ENCODE measurements around the gene SLC30A2.

Gene SLC30A2

GRCh38 chr1:26020941-26021646, 24.8 kb downstream of the SLC30A2 start:
- DNase-seq: no peak

- DNase-seq: no peak
Observed at GRCh38 chr1:26020330-26020768, 25.6 kb downstream of the SLC30A2 start.

- DNase-seq: no peak
Observed at GRCh38 chr1:26019641-26020315, 26.1 kb downstream of the SLC30A2 start.

GRCh38 chr1:26017606-26018005, 28.3 kb downstream of the SLC30A2 start:
- no peak for DNase-seq

DNA sequence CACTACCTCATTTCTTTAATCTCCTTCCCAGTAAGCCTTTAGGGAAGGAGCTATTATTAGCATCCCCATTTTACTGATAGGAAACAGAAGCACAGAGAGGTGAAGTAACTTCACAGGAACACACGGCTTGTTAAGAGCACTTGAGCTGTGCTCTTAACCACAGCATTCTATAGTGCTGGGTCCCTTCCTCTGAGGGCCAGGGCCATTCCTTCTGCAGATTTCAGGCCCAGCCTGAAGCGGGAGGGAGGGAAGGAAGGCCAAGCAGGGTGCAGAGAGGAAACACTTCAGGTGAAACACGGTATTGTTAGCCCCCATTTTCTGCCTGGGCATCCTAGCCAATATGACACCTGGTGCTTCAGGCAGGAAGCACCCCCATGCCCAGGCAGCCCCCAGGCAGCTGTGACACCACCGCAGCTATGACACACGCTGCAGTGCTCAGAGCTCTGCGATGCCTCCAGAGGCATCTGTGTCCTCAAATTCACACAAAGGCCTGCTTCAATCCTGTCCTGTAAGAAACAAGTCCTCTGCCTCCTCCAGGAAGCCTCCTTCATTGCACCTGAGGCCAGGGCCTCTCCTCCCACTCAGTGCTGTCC, 28.9 kb downstream of the SLC30A2 start:
- no peak for DNase-seq

- peak; percentile 42 for DNase-seq
Observed at GRCh38 chr1:26016258-26016952, 29.5 kb downstream of the SLC30A2 start.

GRCh38 chr1:26015358-26015757, 30.6 kb downstream of the SLC30A2 start:
- DNase-seq: no peak

DNA sequence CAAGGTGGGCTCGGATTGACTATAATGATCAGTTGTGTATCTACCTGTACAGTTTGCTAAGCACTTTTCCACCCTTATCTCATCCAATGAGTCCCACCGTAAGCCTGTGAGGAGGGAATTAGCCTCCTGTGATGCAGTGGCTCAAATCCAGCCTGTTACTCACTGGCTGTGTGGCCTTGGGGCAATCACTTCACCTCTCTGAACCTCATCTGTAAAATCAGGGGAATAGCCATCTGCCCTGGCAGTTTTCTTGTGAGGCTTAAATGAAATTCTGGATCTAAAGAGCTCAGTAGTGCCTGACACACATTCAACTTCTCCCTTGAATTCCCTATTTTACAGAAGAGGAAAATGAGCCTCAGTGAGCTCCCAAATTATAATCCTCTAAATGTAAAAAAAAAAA, 31.7 kb downstream of the SLC30A2 start:
- no peak for DNase-seq

GRCh38 chr1:26012864-26013263, 33.1 kb downstream of the SLC30A2 start:
- DNase-seq: no peak

GRCh38 chr1:26010825-26011224, 35.1 kb downstream of the SLC30A2 start:
- DNase-seq: no peak

DNA sequence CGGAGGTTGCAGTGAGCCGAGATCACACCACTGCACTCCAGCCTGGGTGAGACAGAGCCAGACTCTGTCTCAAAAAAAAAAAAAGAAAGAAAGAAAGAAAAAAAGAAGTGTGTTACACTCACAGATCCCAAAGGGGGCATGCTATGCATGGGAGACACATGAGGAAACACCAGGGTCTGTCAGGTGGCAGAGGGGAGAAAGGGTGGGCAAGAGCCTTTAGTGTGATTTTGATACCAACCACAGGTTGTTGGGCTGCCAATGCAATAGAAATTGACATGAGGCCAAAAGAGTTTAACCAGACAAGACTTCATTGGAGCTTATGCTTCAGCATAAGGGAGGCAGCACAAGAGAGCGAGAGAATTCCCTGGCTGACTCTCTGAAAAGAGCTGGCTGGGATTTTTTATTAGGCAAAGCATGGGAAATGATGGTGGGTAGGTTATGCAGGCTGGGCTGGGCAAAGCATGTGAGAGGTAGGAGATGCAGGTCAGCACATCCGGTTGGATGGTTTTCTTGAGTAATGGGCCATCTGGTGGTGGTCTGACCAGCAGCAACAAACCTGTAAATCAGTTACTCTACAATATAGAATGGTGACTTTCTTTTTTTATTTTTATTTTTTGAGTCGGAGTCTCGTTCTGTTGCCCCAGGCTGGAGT, 36.0 kb downstream of the SLC30A2 start:
- DNase-seq: no peak

GRCh38 chr1:26006710-26007109, 39.2 kb downstream of the SLC30A2 start:
- no peak for DNase-seq

- no peak for DNase-seq
Observed at GRCh38 chr1:26005434-26006105, 40.3 kb downstream of the SLC30A2 start.

GRCh38 chr1:26003756-26004155, 42.2 kb downstream of the SLC30A2 start:
- no peak for DNase-seq

DNA sequence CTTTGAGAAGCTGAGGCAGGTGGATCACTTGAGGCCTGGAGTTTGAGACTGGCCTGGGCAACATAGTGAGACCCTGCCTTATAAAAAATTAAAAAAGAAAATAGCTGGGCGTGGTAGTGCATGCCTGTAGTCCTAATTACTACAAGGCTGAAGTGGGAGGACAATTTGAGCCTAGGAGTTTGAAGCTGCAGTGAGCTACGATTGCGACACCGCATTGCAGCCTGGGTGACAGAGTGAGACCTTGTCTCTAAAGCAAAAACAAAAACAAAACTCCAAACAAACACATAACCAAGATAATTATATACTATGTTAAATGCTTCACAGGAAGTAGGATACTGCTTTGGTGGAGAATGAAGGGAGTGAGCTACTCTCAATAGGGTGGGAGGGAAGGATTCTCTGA, 42.7 kb downstream of the SLC30A2 start:
- no peak for DNase-seq

DNA sequence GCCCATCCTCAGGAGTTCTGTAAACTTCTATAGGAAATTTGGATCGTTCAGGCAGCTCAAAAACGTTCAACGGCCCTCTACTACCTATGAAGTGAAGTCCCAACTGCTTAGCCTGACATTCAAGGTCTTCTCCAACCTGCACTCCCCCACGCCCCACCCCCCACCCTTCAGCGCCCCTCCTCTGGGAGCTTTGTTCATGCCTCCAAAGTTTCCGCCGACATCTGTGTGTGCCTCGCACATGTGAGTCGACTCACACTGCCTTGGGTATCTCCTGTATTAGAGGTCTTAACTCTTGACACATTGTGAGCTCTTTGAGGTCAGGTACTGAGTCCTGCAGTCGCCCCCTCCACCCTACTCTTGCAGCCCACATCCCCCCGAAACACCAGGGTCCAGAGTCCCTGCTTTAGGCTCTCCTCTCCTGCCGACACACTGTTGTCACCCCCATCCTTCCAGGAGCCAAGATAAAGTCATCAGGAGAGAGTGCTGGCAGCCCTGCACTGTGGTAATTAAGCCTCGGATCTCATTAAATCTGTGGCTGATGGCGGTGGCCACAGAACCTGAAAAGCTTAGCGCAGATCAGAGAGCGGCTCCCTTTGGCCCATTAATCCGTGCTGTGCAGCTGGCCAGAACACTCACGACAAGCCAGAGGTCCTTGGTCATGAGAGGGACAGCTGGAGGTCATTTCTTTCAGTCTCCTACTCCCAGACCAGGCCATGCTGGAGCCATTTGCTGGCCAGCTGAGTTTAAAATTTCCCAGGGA, 46.7 kb downstream of the SLC30A2 start:
- no peak for DNase-seq

GRCh38 chr1:25997828-25998761, 47.8 kb downstream of the SLC30A2 start, which contains the start of gene PAFAH2:
PAFAH2 (minus strand) TSS chr1:25998063; CDS start chr1:25990816, 7,247 bp downstream.
- DNase-seq: peak; percentile 99

- no peak for DNase-seq
Observed at GRCh38 chr1:25996966-25997827, 48.7 kb downstream of the SLC30A2 start.

DNA sequence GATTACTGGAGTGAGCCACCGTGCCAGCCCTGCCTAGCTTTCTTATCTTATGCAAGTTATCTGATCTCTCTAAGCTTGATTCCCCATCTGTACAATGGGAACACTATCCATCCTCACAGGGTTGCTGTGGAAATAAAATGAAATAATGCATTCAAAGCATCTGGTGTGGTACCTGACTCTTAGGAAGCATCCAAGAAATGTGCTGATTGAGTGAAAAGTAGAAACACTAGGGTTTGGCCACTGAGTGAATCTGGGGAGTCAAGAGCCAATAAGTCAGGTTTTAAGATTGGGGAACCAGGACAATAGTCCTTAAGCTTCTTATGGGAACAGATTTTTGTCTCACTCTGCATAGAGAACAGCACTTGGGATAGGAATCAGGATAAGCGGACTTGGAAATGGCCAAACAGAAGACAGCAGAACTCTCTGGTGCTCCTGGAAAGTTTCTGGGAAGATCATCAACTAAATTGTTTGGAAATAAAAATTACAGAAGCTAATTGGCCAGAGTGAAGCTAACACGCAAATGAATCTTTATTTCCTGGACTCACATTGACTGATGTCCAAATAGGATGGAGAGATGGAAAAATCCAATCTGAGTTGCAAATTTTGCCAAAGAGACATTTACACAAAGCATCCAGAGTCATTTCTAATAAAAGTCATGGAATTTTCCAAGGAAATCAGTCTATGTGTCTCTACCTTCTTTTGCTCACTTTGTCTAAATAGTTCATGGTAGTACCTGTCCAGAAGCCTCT, 51.3 kb downstream of the SLC30A2 start:
- no peak for DNase-seq

Measured in NCI-H446 treated with DMSO at 0.1 percent for 48 hours (cell line).